ENCODE results near the gene IDH3A. TPM values are rescaled to one million over a fixed set of nuclear protein-coding genes. Genes with fewer than 3 reads are reported as not detected.

IDH3A gene
- total RNA-seq, 1 experiment from 2014 or later, result 115 TPM

- no peak overlapping the region for H3K4me3 ChIP-seq (replicated peaks in 1 of 2; ENCODE audit: low read depth in 1 of 2, low read length in 2 of 2)
- H3K9ac ChIP-seq (ENCODE audit: low read length), result no peak overlapping the region
- no peaks in the 10 kb centered on the region for H3K36me3 ChIP-seq (ENCODE audit: control insufficient read depth in 1 of 2, insufficient read depth in 2 of 2, low read length in 2 of 2)
- ChIA-PET RAD21 (ENCODE audit: low non-redundant PET in 1 of 2, low total read pairs in 2 of 2, uncharacterized antibody in 2 of 2, unreplicated experiment in 2 of 2) (no interaction called here), POLR2A (no interaction called here), CTCF (interaction anchor here (1.2 kb wide), 1 partner anchor 16 kb away, joined by 4 read pairs; no protein-coding TSS in a partner anchor)
- H4K20me1 ChIP-seq (ENCODE audit: insufficient read depth), result no peaks in the 10 kb centered on the region
- H3K9me3 ChIP-seq (ENCODE audit: control insufficient read depth in 1 of 2, insufficient read depth in 1 of 2, low read depth in 1 of 2, low read length in 2 of 2), result no peaks in the 10 kb centered on the region
- H3K4me2 ChIP-seq (ENCODE audit: low read length), result peak overlapping the region; percentile 25
- intact Hi-C loops (cut with micrococcal nuclease), result no loop called here
- H3K27me3 ChIP-seq (ENCODE audit: insufficient read depth, low read length), result no peaks in the 10 kb centered on the region
- peaks cover 15 to 45% of the 10 kb centered on the region in 2 experiments; a peak in 3 of 4 replicates for H3K4me1 ChIP-seq (ENCODE audit: control insufficient read depth in 1 of 2, insufficient read depth in 2 of 2, low read length in 2 of 2)
- no peak for TF ChIP-seq FOSL1 (IDR thresholded peaks at IDR 0.05; ENCODE audit: low read depth)
- no peak for TF ChIP-seq ZFX (IDR thresholded peaks at IDR 0.05)
- no peak for TF ChIP-seq JUND (IDR thresholded peaks at IDR 0.05)
- no peak for TF ChIP-seq EZH2phosphoT487 (IDR thresholded peaks at IDR 0.05; ENCODE audit: borderline replicate concordance)
- TF ChIP-seq EZH2 (IDR thresholded peaks at IDR 0.05), result no peak
- no peak for TF ChIP-seq EGR1 (IDR thresholded peaks at IDR 0.05; ENCODE audit: low read depth)
- no peak for TF ChIP-seq POLR2AphosphoS5 (IDR thresholded peaks at IDR 0.05; ENCODE audit: low read depth, low read length)
- TF ChIP-seq CEBPB (IDR thresholded peaks at IDR 0.05; ENCODE audit: low read depth), result no peak
- no peaks in the 10 kb centered on the region for H3K79me2 ChIP-seq (ENCODE audit: insufficient read depth, low read length)
- DNase-seq (ENCODE audit: low read depth, low spot score) (no peak), ATAC-seq (no peak)
- H2AFZ ChIP-seq (ENCODE audit: low read depth, low read length, poor library complexity, severe bottlenecking), result no peak overlapping the region
- H3K9me2 ChIP-seq (ENCODE audit: insufficient read depth), result no peaks in the 10 kb centered on the region
- H3K27ac ChIP-seq (ENCODE audit: low read depth, low read length), result peak overlapping the region; percentile 16; the same call in 1 of the 2 replicates
- BruUV-seq (replicated peaks), result no TSS peak
Measured at GRCh38 chr15:78129077-78129750, 19.9 kb upstream of the IDH3A start.

DNA sequence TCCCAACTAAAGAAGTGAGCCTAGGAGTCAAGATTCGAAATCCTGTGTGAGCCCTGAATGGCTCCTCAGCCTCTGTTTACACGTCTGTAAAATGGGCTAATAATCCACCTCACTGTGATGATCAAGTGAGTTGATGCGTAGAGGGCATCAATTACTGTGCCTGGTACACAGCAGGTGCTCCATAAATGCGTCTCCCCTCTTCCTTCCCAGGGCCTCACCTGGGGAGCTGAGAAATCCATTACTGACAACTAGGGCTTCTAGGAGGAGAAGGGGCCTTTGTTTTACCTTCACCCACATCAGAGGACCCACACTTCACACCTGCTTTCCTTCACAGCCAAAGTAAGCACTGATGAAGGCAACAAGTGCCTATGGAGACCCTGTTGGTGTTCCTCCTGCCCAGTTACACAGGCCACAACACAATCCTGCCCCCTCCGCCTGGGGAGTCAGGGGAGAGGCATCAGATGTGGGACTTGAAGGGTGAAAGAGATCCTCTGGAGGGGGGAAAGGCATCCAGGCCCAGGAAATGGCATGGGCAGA, 19.3 kb upstream of the IDH3A start:
- ATAC-seq, result no peak
- Histone ChIP-seq H3K36me3 (ENCODE audit: control insufficient read depth in 1 of 2, insufficient read depth in 2 of 2, low read length in 2 of 2) (no peaks in the 10 kb centered on the region), H3K4me2 (ENCODE audit: low read length) (peak overlapping the region; percentile 93), H3K79me2 (ENCODE audit: insufficient read depth, low read length) (no peaks in the 10 kb centered on the region), H4K20me1 (ENCODE audit: insufficient read depth) (no peaks in the 10 kb centered on the region), H3K9ac (ENCODE audit: low read length) (no peak overlapping the region), H3K9me3 (ENCODE audit: control insufficient read depth in 1 of 2, insufficient read depth in 1 of 2, low read depth in 1 of 2, low read length in 2 of 2) (no peaks in the 10 kb centered on the region), H3K4me1 (ENCODE audit: control insufficient read depth in 1 of 2, insufficient read depth in 2 of 2, low read length in 2 of 2) (peaks cover 15 to 45% of the 10 kb centered on the region in 2 experiments; a peak in 3 of 4 replicates), H3K9me2 (ENCODE audit: insufficient read depth) (no peaks in the 10 kb centered on the region), H3K4me3 (replicated peaks in 1 of 2; ENCODE audit: low read depth in 1 of 2, low read length in 2 of 2) (no peak overlapping the region), H3K27me3 (ENCODE audit: insufficient read depth, low read length) (no peaks in the 10 kb centered on the region), H3K27ac (ENCODE audit: low read depth, low read length) (no peak overlapping the region; the same call in 1 of the 2 replicates), H2AFZ (ENCODE audit: low read depth, low read length, poor library complexity, severe bottlenecking) (no peak overlapping the region)
- RAD21 ChIA-PET (ENCODE audit: low non-redundant PET in 1 of 2, low total read pairs in 2 of 2, uncharacterized antibody in 2 of 2, unreplicated experiment in 2 of 2), result interaction anchor here (1.0 to 1.4 kb wide), 1 partner anchor 66 kb away, joined by 3 to 4 read pairs; no protein-coding TSS in a partner anchor
- TSS peak; percentile 50 for BruUV-seq (replicated peaks)
- TF ChIP-seq SRF (IDR thresholded peaks at IDR 0.05; ENCODE audit: low read depth) (no peak), JUND (IDR thresholded peaks at IDR 0.05) (no peak), SIN3A (IDR thresholded peaks at IDR 0.05; ENCODE audit: low read depth) (no peak), ZNF274 (IDR thresholded peaks at IDR 0.05; ENCODE audit: low read depth, low read length) (no peak), REST (IDR thresholded peaks at IDR 0.05; ENCODE audit: low read depth) (no peak), ZFX (IDR thresholded peaks at IDR 0.05) (no peak), SP1 (IDR thresholded peaks at IDR 0.05; ENCODE audit: low read depth) (no peak), YY1 (IDR thresholded peaks at IDR 0.05; ENCODE audit: extremely low read depth, insufficient replicate concordance, low read depth, low read length) (no peak)
- TF ChIP-seq, protein P1, sequence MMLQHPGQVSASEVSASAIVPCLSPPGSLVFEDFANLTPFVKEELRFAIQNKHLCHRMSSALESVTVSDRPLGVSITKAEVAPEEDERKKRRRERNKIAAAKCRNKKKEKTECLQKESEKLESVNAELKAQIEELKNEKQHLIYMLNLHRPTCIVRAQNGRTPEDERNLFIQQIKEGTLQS (IDR thresholded peaks at IDR 0.05), result no peak
- POLR2A ChIA-PET, result interaction anchor here (1.6 kb wide), 1 partner anchor 112 kb away, joined by 4 read pairs; no protein-coding TSS in a partner anchor
- intact Hi-C loops (cut with micrococcal nuclease), result loop anchor here (5.0 kb wide), 1 partner anchor 67 kb away; no protein-coding TSS in a partner anchor
- CTCF ChIA-PET, result interaction anchor here (1.2 to 1.8 kb wide), 4 partner anchors 10 to 110 kb away, joined by 4 to 6 read pairs (median 4); no protein-coding TSS in a partner anchor
- no peak for DNase-seq (ENCODE audit: low read depth, low spot score)
